ENCODE measurements around the gene CHD1.

The CHD1 gene

GRCh38 chr5:98911280-98912040 is 17.3 kb downstream of the CHD1 start:
- peaks cover 43 to 100% (median 98%) of the 10 kb centered on the region in 11 experiments; a peak in 21 of 22 replicates for H4K20me1 ChIP-seq
- H3K4me3 ChIP-seq: no peak overlapping the region
- H3K4me2 ChIP-seq: peak overlapping the region in 9 of 11 experiments; percentile 3 to 73 (median 29); a peak in 10 of 22 replicates
- TF ChIP-seq Cebpa-rat (IDR thresholded peaks at IDR 0.05): 0 out of 22 replicates have a peak, but pooled peaks of 1 of the 11 experiments have one; percentile 22
- H3K27ac ChIP-seq: peak overlapping the region in 6 of 11 experiments; percentile 2 to 67 (median 52); a peak in 9 of 22 replicates
- peaks cover 17 to 91% (median 30%) of the 10 kb centered on the region in 10 experiments; a peak in 16 of 20 replicates for H3K4me1 ChIP-seq
- peak overlapping the region in 4 of 11 experiments; percentile 5 to 37 (median 18); a peak in 2 of 22 replicates for H3K9ac ChIP-seq
- H3K27me3 ChIP-seq: no peaks in the 10 kb centered on the region
- H3K9me3 ChIP-seq (replicated peaks in 1 of 11): no peaks in the 10 kb centered on the region
- H3K36me3 ChIP-seq: peaks cover 16 to 91% (median 81%) of the 10 kb centered on the region in 11 experiments; a peak in 20 of 22 replicates

GRCh38 chr5:98909363-98909762 is 19.4 kb downstream of the CHD1 start:
- Histone ChIP-seq H3K4me3 (no peak overlapping the region), H3K27me3 (no peaks in the 10 kb centered on the region), H3K9me3 (replicated peaks in 1 of 11) (no peaks in the 10 kb centered on the region), H3K9ac (no peak overlapping the region), H3K27ac (no peak overlapping the region), H3K4me2 (peak overlapping the region in 2 of 11 experiments; percentile 65 to 73; a peak in 2 of 22 replicates), H3K36me3 (peaks cover 14 to 87% (median 69%) of the 10 kb centered on the region in 11 experiments), H3K4me1 (peaks cover 11 to 74% (median 19%) of the 10 kb centered on the region in 10 experiments; a peak in 16 of 20 replicates), H4K20me1 (peaks cover 35 to 100% (median 98%) of the 10 kb centered on the region in 11 experiments; a peak in 21 of 22 replicates)
- no peak for TF ChIP-seq Cebpa-rat (IDR thresholded peaks at IDR 0.05)

- Histone ChIP-seq H3K9me3 (replicated peaks in 1 of 11) (no peaks in the 10 kb centered on the region), H3K4me2 (peak overlapping the region in 3 of 11 experiments; percentile 9 to 33 (median 15); a peak in 5 of 22 replicates)
Measured at GRCh38 chr5:98907951-98908350, 20.9 kb downstream of the CHD1 start.

GRCh38 chr5:98906756-98907355 is 22.0 kb downstream of the CHD1 start:
- no peak for TF ChIP-seq Cebpa-rat (IDR thresholded peaks at IDR 0.05)
- no peaks in the 10 kb centered on the region for H3K9me3 ChIP-seq (replicated peaks in 1 of 11)
- H3K4me2 ChIP-seq: peak overlapping the region in 1 of 11 experiments; percentile 14; a peak in 1 of 22 replicates
- peak overlapping the region in 2 of 11 experiments; percentile 0 to 10; a peak in 2 of 22 replicates for H3K27ac ChIP-seq
- no peak overlapping the region for H3K4me3 ChIP-seq
- H4K20me1 ChIP-seq: peaks cover 17 to 100% (median 92%) of the 10 kb centered on the region in 11 experiments; a peak in 21 of 22 replicates
- no peak overlapping the region for H3K9ac ChIP-seq
- peaks cover 31 to 87% (median 69%) of the 10 kb centered on the region in 11 experiments; a peak in 21 of 22 replicates for H3K36me3 ChIP-seq
- peaks cover 5 to 54% (median 15%) of the 10 kb centered on the region in 10 experiments; a peak in 15 of 20 replicates for H3K4me1 ChIP-seq
- no peaks in the 10 kb centered on the region for H3K27me3 ChIP-seq

More at GRCh38 chr5:98907951-98908350, 20.9 kb downstream of the CHD1 start:
- peak overlapping the region in 1 of 11 experiments; percentile 16; a peak in 1 of 22 replicates for H3K27ac ChIP-seq
- peaks cover 25 to 87% (median 69%) of the 10 kb centered on the region in 11 experiments for H3K36me3 ChIP-seq
- no peaks in the 10 kb centered on the region for H3K27me3 ChIP-seq
- H3K4me1 ChIP-seq: peaks cover 9 to 63% (median 18%) of the 10 kb centered on the region in 10 experiments; a peak in 16 of 20 replicates
- TF ChIP-seq Cebpa-rat (IDR thresholded peaks at IDR 0.05): no peak
- peaks cover 23 to 100% (median 98%) of the 10 kb centered on the region in 11 experiments; a peak in 21 of 22 replicates for H4K20me1 ChIP-seq
- no peak overlapping the region for H3K4me3 ChIP-seq
- H3K9ac ChIP-seq: no peak overlapping the region

- no peaks in the 10 kb centered on the region for H3K27me3 ChIP-seq
- no peak for TF ChIP-seq Cebpa-rat (IDR thresholded peaks at IDR 0.05)
- no peak overlapping the region for H3K4me3 ChIP-seq
- H4K20me1 ChIP-seq: peaks cover 12 to 99% (median 85%) of the 10 kb centered on the region in 11 experiments; a peak in 21 of 22 replicates
- H3K4me1 ChIP-seq: peaks cover 0 to 46% (median 10%) of the 10 kb centered on the region in 10 experiments; a peak in 13 of 20 replicates
- no peak overlapping the region for H3K9ac ChIP-seq
- H3K4me2 ChIP-seq: no peak overlapping the region
- peaks cover 39 to 88% (median 70%) of the 10 kb centered on the region in 11 experiments for H3K36me3 ChIP-seq
- H3K27ac ChIP-seq: peak overlapping the region in 1 of 11 experiments; percentile 10; a peak in 1 of 22 replicates
- no peaks in the 10 kb centered on the region for H3K9me3 ChIP-seq (replicated peaks in 1 of 11)
Measured at GRCh38 chr5:98905857-98906688, 22.7 kb downstream of the CHD1 start.

- Histone ChIP-seq H3K4me3 (no peak overlapping the region), H3K27ac (no peak overlapping the region), H3K36me3 (peaks cover 52 to 88% (median 70%) of the 10 kb centered on the region in 11 experiments), H3K4me2 (no peak overlapping the region), H3K27me3 (no peaks in the 10 kb centered on the region), H3K9me3 (replicated peaks in 1 of 11) (no peaks in the 10 kb centered on the region), H3K9ac (no peak overlapping the region), H3K4me1 (peaks cover 0 to 33% (median 8%) of the 10 kb centered on the region in 10 experiments; a peak in 12 of 20 replicates), H4K20me1 (peaks cover 11 to 99% (median 84%) of the 10 kb centered on the region in 11 experiments; a peak in 21 of 22 replicates)
- TF ChIP-seq Cebpa-rat (IDR thresholded peaks at IDR 0.05): no peak
Measured at GRCh38 chr5:98904780-98905179, 24.0 kb downstream of the CHD1 start.

- Histone ChIP-seq H3K4me1 (peaks cover 0 to 16% (median 2%) of the 10 kb centered on the region in 10 experiments; a peak in 9 of 20 replicates), H3K36me3 (peaks cover 72 to 94% (median 81%) of the 10 kb centered on the region in 11 experiments)
Measured at GRCh38 chr5:98902733-98903132, 26.1 kb downstream of the CHD1 start.

GRCh38 chr5:98899456-98899855 is 29.4 kb downstream of the CHD1 start:
- Histone ChIP-seq H3K36me3 (peaks cover 93 to 100% (median 100%) of the 10 kb centered on the region in 11 experiments), H3K9ac (no peak overlapping the region), H3K27me3 (no peaks in the 10 kb centered on the region), H3K4me3 (no peak overlapping the region), H3K4me1 (no peaks in the 10 kb centered on the region), H3K4me2 (no peak overlapping the region), H3K27ac (no peak overlapping the region), H3K9me3 (replicated peaks in 1 of 11) (no peaks in the 10 kb centered on the region), H4K20me1 (peaks cover 0 to 97% (median 52%) of the 10 kb centered on the region in 11 experiments; a peak in 19 of 22 replicates)
- TF ChIP-seq Cebpa-rat (IDR thresholded peaks at IDR 0.05): no peak

More at GRCh38 chr5:98902733-98903132, 26.1 kb downstream of the CHD1 start:
- H4K20me1 ChIP-seq: peaks cover 11 to 99% (median 67%) of the 10 kb centered on the region in 11 experiments; a peak in 21 of 22 replicates
- TF ChIP-seq Cebpa-rat (IDR thresholded peaks at IDR 0.05): no peak
- H3K4me2 ChIP-seq: no peak overlapping the region
- H3K27me3 ChIP-seq: no peaks in the 10 kb centered on the region
- no peak overlapping the region for H3K4me3 ChIP-seq
- no peak overlapping the region for H3K27ac ChIP-seq
- no peak overlapping the region for H3K9ac ChIP-seq
- H3K9me3 ChIP-seq (replicated peaks in 1 of 11): no peaks in the 10 kb centered on the region
